HG03342 (cell line): ENCODE data around the gene AMT.

ENCODE experiments used
- ATAC-seq: cut with Tn5 transposase; IDR thresholded peaks from one replicate; pipeline ENCODE4 v1.9.1; 2021; ENCODE audit warnings: mild to moderate bottlenecking, moderate library complexity; ENCODE audit not compliant: unreplicated experiment

AMT gene

GRCh38 chr3:49422379-49423248 is at the start of gene AMT:
Gene AMT, minus strand, starts transcription at chr3:49422473. Its CDS starts 23 bp downstream, at chr3:49422450.
- ATAC-seq: no peak

- peak; percentile 29 for ATAC-seq
Measured at GRCh38 chr3:49470714-49471420, 48.6 kb upstream of the AMT start.

- ATAC-seq: peak; percentile 79
Measured at GRCh38 chr3:49469936-49470713, 47.9 kb upstream of the AMT start, which contains the start of gene DAG1. Gene DAG1, plus strand, starts transcription at chr3:49470267. Its CDS starts 40,268 bp downstream, at chr3:49510535.

- no peak for ATAC-seq
Measured at GRCh38 chr3:49469037-49469935, 47.0 kb upstream of the AMT start.

- ATAC-seq: no peak
Measured at GRCh38 chr3:49466085-49466484, 43.8 kb upstream of the AMT start.

GRCh38 chr3:49465270-49466034 is 43.2 kb upstream of the AMT start:
- no peak for ATAC-seq

GRCh38 chr3:49462222-49462621 is 39.9 kb upstream of the AMT start:
- ATAC-seq: no peak

- no peak for ATAC-seq
Measured at GRCh38 chr3:49461443-49462171, 39.3 kb upstream of the AMT start.

GRCh38 chr3:49460956-49461355 is 38.7 kb upstream of the AMT start:
- ATAC-seq: no peak

- no peak for ATAC-seq
Measured at GRCh38 chr3:49460188-49460890, 38.1 kb upstream of the AMT start.

- no peak for ATAC-seq
Measured at GRCh38 chr3:49456466-49456865, 34.2 kb upstream of the AMT start.

GRCh38 chr3:49454898-49455681 is 32.8 kb upstream of the AMT start:
- no peak for ATAC-seq

GRCh38 chr3:49454458-49454857 is 32.2 kb upstream of the AMT start:
- ATAC-seq: no peak

GRCh38 chr3:49453621-49454020 is 31.3 kb upstream of the AMT start:
- ATAC-seq: no peak

GRCh38 chr3:49445391-49445790 is 23.1 kb upstream of the AMT start:
- ATAC-seq: no peak

- no peak for ATAC-seq
Measured at GRCh38 chr3:49434731-49435130, 12.5 kb upstream of the AMT start.

- no peak for ATAC-seq
Measured at GRCh38 chr3:49428752-49429080, 6.4 kb upstream of the AMT start.

- ATAC-seq: no peak
Measured at GRCh38 chr3:49427586-49427985, 5.3 kb upstream of the AMT start.
